ENCODE data around the gene PLCG1.
"Not testable (repeated sequence)": the region's sequence is repeated elsewhere in the genome, so short reads cannot be mapped to it uniquely, and the experiment has no call there.

Gene PLCG1

GRCh38 chr20:41136680-41137613 is at the start of gene PLCG1:
Gene PLCG1, plus strand, starts transcription at chr20:41137543. Its CDS starts 99 bp downstream, at chr20:41137642.
- peak; percentile 37 for DNase-seq (ENCODE audit: low read depth, low spot score)
- H3K27ac ChIP-seq, result peak within 1 kb of the TSS; percentile 70

- H3K27ac ChIP-seq, result peak overlapping the region; percentile 11
- no peak for DNase-seq (ENCODE audit: low read depth, low spot score)
Measured at GRCh38 chr20:41087777-41088176, 49.6 kb upstream of the PLCG1 start.

GRCh38 chr20:41089555-41089954 is 47.8 kb upstream of the PLCG1 start:
- no peak for DNase-seq (ENCODE audit: low read depth, low spot score)
- no peak overlapping the region for H3K27ac ChIP-seq

- no peak overlapping the region for H3K27ac ChIP-seq
- DNase-seq (ENCODE audit: low read depth, low spot score), result no peak
Measured at GRCh38 chr20:41091927-41092326, 45.4 kb upstream of the PLCG1 start.

GRCh38 chr20:41094353-41095055 is 42.8 kb upstream of the PLCG1 start:
- DNase-seq (ENCODE audit: low read depth, low spot score), result no peak

GRCh38 chr20:41095110-41095969 is 42.0 kb upstream of the PLCG1 start:
- H3K27ac ChIP-seq, result peak overlapping the region; percentile 3
- DNase-seq (ENCODE audit: low read depth, low spot score), result no peak

More at GRCh38 chr20:41094353-41095055, 42.8 kb upstream of the PLCG1 start:
- H3K27ac ChIP-seq, result peak overlapping the region; percentile 3

- DNase-seq (ENCODE audit: low read depth, low spot score), result no peak
- no peak overlapping the region for H3K27ac ChIP-seq
Measured at GRCh38 chr20:41098703-41099250, 38.6 kb upstream of the PLCG1 start.

- no peak for DNase-seq (ENCODE audit: low read depth, low spot score)
- no peak overlapping the region for H3K27ac ChIP-seq
Measured at GRCh38 chr20:41100001-41100480, 37.3 kb upstream of the PLCG1 start.

GRCh38 chr20:41101660-41102059 is 35.7 kb upstream of the PLCG1 start:
- no peak overlapping the region for H3K27ac ChIP-seq
- no peak for DNase-seq (ENCODE audit: low read depth, low spot score)

GRCh38 chr20:41108531-41108930 is 28.8 kb upstream of the PLCG1 start:
- no peak for DNase-seq (ENCODE audit: low read depth, low spot score)
- no peak overlapping the region for H3K27ac ChIP-seq

GRCh38 chr20:41110012-41110411 is 27.3 kb upstream of the PLCG1 start:
- H3K27ac ChIP-seq, result peak overlapping the region; percentile 13
- DNase-seq (ENCODE audit: low read depth, low spot score), result no peak

- H3K27ac ChIP-seq, result peak overlapping the region; percentile 13
- DNase-seq (ENCODE audit: low read depth, low spot score), result no peak
Measured at GRCh38 chr20:41110930-41111577, 26.3 kb upstream of the PLCG1 start.

GRCh38 chr20:41111578-41111951 is 25.8 kb upstream of the PLCG1 start:
- H3K27ac ChIP-seq, result no peak overlapping the region
- no peak for DNase-seq (ENCODE audit: low read depth, low spot score)

- DNase-seq (ENCODE audit: low read depth, low spot score), result no peak
- no peak overlapping the region for H3K27ac ChIP-seq
Measured at GRCh38 chr20:41116282-41116956, 20.9 kb upstream of the PLCG1 start.

- H3K27ac ChIP-seq, result peak overlapping the region; percentile 7
- DNase-seq (ENCODE audit: low read depth, low spot score), result not testable (repeated sequence)
Measured at GRCh38 chr20:41118159-41118558, 19.2 kb upstream of the PLCG1 start.

GRCh38 chr20:41118632-41119031 is 18.7 kb upstream of the PLCG1 start:
- DNase-seq (ENCODE audit: low read depth, low spot score), result no peak
- H3K27ac ChIP-seq, result peak overlapping the region; percentile 7

GRCh38 chr20:41119614-41120561 is 17.5 kb upstream of the PLCG1 start:
- DNase-seq (ENCODE audit: low read depth, low spot score), result no peak
- H3K27ac ChIP-seq, result no peak overlapping the region

- no peak for DNase-seq (ENCODE audit: low read depth, low spot score)
Measured at GRCh38 chr20:41121399-41121798, 15.9 kb upstream of the PLCG1 start.

More at GRCh38 chr20:41121399-41121798, 15.9 kb upstream of the PLCG1 start:
- H3K27ac ChIP-seq, result no peak overlapping the region
